GM12878 (cell line): ENCODE results near the gene SPAG17. TPM values are rescaled to one million over a fixed set of nuclear protein-coding genes. Genes with fewer than 3 reads are reported as not detected.

Source experiments
- BHLHE40 ChIP-seq, 2 experiments: fragments of 450-650 bp in 1 of 2; IDR thresholded peaks; 2 replicates each; pipeline ENCODE4 v1.6.1; 2011 to 2017; ENCODE audit warnings: low read depth in 2 of 2, borderline replicate concordance in 1 of 2, improper control_type of control experiment in 1 of 2, low read length in 1 of 2, mild to moderate bottlenecking in 1 of 2
- CREB1 ChIP-seq: IDR thresholded peaks from 2 replicates; pipeline ENCODE4 v1.6.1; 2012; ENCODE audit warnings: low read depth, mild to moderate bottlenecking, inconsistent platforms
- CREM ChIP-seq: IDR thresholded peaks from 2 replicates; pipeline ENCODE4 v1.6.1; 2014; ENCODE audit warnings: antibody characterized with exemption, low read depth
- DPF2 ChIP-seq: fragments of 450-650 bp; IDR thresholded peaks from 2 replicates; pipeline ENCODE4 v1.6.1; 2017; ENCODE audit warnings: mild to moderate bottlenecking
- HDAC2 ChIP-seq: fragments of 200-600 bp; sonication (generic); IDR thresholded peaks from 2 replicates; pipeline ENCODE4 v1.6.1; 2017
- IKZF1 ChIP-seq: fragments of 450-650 bp; conservative IDR thresholded peaks from 2 replicates; pipeline ENCODE4 v1.6.1; 2017; ENCODE audit warnings: antibody characterized with exemption, mild to moderate bottlenecking
- IKZF2 ChIP-seq, 2 experiments: fragments of 450-650 bp; IDR thresholded peaks; 2 replicates each; pipeline ENCODE4 v1.6.1; 2017; ENCODE audit warnings: mild to moderate bottlenecking in 2 of 2, moderate library complexity in 2 of 2
- MEF2B ChIP-seq: fragments of 450-650 bp; IDR thresholded peaks from 2 replicates; pipeline ENCODE4 v1.6.1; 2018; ENCODE audit warnings: mild to moderate bottlenecking, moderate library complexity; ENCODE audit not compliant: partially characterized antibody, poor library complexity, severe bottlenecking
- NFYB ChIP-seq: IDR thresholded peaks from 2 replicates; pipeline ENCODE4 v1.6.1; 2011; ENCODE audit warnings: low read depth, mild to moderate bottlenecking, low read length, improper control_type of control experiment, moderate library complexity; ENCODE audit not compliant: insufficient read depth
- PML ChIP-seq: IDR thresholded peaks from 2 replicates; pipeline ENCODE4 v1.6.1; 2012; ENCODE audit warnings: low read length, inconsistent platforms
- POLR2A ChIP-seq: IDR thresholded peaks from 2 replicates; pipeline ENCODE4 v1.6.1; 2011; ENCODE audit warnings: low read depth, mild to moderate bottlenecking, low read length
- RAD51 ChIP-seq: fragments of 450-650 bp; IDR thresholded peaks from 2 replicates; pipeline ENCODE4 v1.6.1; 2016; ENCODE audit warnings: moderate library complexity, mild to moderate bottlenecking, inconsistent platforms
- SIN3A ChIP-seq: IDR thresholded peaks from 2 replicates; pipeline ENCODE4 v1.6.1; 2012; ENCODE audit warnings: low read depth, low read length, improper control_type of control experiment
- SP1 ChIP-seq: IDR thresholded peaks from one replicate; pipeline ENCODE4 v1.6.1; 2011; ENCODE audit warnings: low read depth, low read length
- polyA plus RNA-seq, 11 experiments: library from polyadenylated mRNA; depleted of rRNA in 4 of 11; unstranded in 6 of 11; stranded (reverse) in 5 of 11; fragments of >200 nt; fragmentation: Nextera tagmentation in 4 of 11; fragmentation: Illumina TruSeq in 1 of 11; extraction: Ambion mirVana in 4 of 11; extraction: Trizol in 1 of 11; gene quantifications; 1 replicate in 1 of 11; 2 replicates in 10 of 11; pipeline versions ENCODE4 v1.2.1 to v1.2.3, GENCODE V29; 2011 to 2016; ENCODE audit warnings: inconsistent platforms in 2 of 11, missing spikeins in 2 of 11, low read depth in 1 of 11
- total RNA-seq, 4 experiments: library from RNA; depleted of rRNA in 3 of 4; stranded (reverse); fragments of >200 nt in 3 of 4; fragmentation: Illumina TruSeq in 1 of 4; extraction: Trizol in 1 of 4; gene quantifications; 2 replicates each; pipeline versions ENCODE4 v1.2.1 to v1.2.3, GENCODE V29; 2013 to 2021
- TF ChIP-seq, protein P1 (sequence below): IDR thresholded peaks from 2 replicates; pipeline ENCODE4 v1.6.1; 2012; ENCODE audit warnings: low read depth, low read length, improper control_type of control experiment
- TF ChIP-seq, protein P2 (sequence below): fragments of 450-650 bp; IDR thresholded peaks from 2 replicates; pipeline ENCODE4 v1.6.1; 2016; ENCODE audit warnings: mild to moderate bottlenecking, moderate library complexity, borderline replicate concordance
- TF ChIP-seq, protein P3 (sequence below): IDR thresholded peaks from 2 replicates; pipeline ENCODE4 v1.6.1; 2012; ENCODE audit warnings: low read depth, low read length, improper control_type of control experiment
- TF ChIP-seq, protein P4 (sequence below): fragments of 450-650 bp; conservative IDR thresholded peaks from 2 replicates; pipeline ENCODE4 v1.6.1; 2017; ENCODE audit warnings: mild to moderate bottlenecking, moderate library complexity
- TF ChIP-seq, protein P5 (sequence below): IDR thresholded peaks from 2 replicates; pipeline ENCODE4 v1.6.1; 2011; ENCODE audit warnings: low read depth, mild to moderate bottlenecking, low read length, moderate library complexity, borderline replicate concordance; ENCODE audit errors: extremely low read depth
- TF ChIP-seq, protein P6 (sequence below): fragments of 450-650 bp; IDR thresholded peaks from 2 replicates; pipeline ENCODE4 v1.6.1; 2017; ENCODE audit warnings: low read depth, mild to moderate bottlenecking, moderate library complexity

SPAG17 gene
- total and polyA plus RNA-seq, 10 of the 15 experiments (the other 5 are each of a cell fraction or from before 2014, with no cell fraction given): 0.02 to 0.16 (median 0.03) TPM; not detected in 7

DNA sequence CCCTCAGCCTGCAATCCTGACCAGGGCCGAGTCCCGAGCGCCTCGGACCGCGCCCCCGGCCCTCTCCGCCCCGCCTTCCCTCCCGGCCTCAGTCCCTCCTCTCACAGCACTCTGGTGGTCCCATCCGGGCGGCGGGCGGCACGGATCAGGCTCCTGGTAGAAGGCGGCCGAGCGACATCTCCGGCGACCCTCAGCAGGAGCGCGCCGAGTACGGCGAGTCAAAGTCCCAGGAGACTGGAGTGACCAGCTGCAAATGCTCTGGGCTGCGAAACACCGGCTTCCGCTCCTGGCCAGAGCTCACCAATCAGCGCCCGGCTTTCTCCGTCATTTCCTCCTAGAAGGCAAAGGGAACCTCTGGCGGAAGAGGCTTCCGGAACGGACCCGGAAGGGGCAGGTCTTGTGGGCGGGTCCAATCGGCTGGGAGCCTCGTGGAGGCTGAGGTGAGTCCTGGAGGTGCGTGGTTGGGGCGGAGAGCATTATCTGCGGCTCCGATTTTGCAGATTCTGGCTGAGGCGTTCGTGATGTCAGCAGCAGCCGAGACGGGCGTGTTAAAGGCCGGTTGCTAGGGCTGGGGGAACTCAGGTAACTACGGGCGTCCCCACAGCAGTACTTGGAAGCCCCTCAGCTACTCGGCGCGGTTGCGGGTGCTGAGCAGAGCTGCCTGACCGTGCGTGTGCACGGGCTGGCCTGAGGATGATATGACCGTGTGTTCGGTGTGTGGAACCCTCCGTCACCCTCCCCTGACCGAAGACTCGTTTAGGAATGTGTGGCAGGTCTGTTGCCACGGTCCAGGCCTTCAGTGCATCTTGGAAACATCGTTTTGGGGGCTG is 255.5 kb downstream of the SPAG17 start, which contains the start of the genes GDAP2 and WDR3 (continued):
- TF ChIP-seq, protein P1, sequence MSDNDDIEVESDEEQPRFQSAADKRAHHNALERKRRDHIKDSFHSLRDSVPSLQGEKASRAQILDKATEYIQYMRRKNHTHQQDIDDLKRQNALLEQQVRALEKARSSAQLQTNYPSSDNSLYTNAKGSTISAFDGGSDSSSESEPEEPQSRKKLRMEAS: peak; percentile 81
- peak; percentile 81 for TF ChIP-seq NFYB
- TF ChIP-seq, protein P2, sequence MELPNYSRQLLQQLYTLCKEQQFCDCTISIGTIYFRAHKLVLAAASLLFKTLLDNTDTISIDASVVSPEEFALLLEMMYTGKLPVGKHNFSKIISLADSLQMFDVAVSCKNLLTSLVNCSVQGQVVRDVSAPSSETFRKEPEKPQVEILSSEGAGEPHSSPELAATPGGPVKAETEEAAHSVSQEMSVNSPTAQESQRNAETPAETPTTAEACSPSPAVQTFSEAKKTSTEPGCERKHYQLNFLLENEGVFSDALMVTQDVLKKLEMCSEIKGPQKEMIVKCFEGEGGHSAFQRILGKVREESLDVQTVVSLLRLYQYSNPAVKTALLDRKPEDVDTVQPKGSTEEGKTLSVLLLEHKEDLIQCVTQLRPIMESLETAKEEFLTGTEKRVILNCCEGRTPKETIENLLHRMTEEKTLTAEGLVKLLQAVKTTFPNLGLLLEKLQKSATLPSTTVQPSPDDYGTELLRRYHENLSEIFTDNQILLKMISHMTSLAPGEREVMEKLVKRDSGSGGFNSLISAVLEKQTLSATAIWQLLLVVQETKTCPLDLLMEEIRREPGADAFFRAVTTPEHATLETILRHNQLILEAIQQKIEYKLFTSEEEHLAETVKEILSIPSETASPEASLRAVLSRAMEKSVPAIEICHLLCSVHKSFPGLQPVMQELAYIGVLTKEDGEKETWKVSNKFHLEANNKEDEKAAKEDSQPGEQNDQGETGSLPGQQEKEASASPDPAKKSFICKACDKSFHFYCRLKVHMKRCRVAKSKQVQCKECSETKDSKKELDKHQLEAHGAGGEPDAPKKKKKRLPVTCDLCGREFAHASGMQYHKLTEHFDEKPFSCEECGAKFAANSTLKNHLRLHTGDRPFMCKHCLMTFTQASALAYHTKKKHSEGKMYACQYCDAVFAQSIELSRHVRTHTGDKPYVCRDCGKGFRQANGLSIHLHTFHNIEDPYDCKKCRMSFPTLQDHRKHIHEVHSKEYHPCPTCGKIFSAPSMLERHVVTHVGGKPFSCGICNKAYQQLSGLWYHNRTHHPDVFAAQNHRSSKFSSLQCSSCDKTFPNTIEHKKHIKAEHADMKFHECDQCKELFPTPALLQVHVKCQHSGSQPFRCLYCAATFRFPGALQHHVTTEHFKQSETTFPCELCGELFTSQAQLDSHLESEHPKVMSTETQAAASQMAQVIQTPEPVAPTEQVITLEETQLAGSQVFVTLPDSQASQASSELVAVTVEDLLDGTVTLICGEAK: peak; percentile 94
- peak; percentile 90 for TF ChIP-seq CREM
- TF ChIP-seq, protein P3, sequence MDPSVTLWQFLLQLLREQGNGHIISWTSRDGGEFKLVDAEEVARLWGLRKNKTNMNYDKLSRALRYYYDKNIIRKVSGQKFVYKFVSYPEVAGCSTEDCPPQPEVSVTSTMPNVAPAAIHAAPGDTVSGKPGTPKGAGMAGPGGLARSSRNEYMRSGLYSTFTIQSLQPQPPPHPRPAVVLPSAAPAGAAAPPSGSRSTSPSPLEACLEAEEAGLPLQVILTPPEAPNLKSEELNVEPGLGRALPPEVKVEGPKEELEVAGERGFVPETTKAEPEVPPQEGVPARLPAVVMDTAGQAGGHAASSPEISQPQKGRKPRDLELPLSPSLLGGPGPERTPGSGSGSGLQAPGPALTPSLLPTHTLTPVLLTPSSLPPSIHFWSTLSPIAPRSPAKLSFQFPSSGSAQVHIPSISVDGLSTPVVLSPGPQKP: 0 out of 2 replicates have a peak, but pooled peaks have one; percentile 45
- peak; percentile 63; the same call in 1 of the 2 replicates for TF ChIP-seq DPF2
- peak; percentile 1; the same call in 1 of the 2 replicates for TF ChIP-seq PML
- TF ChIP-seq IKZF1: 0 out of 2 replicates have a peak, but pooled peaks have one; percentile 63
- TF ChIP-seq, protein P4, sequence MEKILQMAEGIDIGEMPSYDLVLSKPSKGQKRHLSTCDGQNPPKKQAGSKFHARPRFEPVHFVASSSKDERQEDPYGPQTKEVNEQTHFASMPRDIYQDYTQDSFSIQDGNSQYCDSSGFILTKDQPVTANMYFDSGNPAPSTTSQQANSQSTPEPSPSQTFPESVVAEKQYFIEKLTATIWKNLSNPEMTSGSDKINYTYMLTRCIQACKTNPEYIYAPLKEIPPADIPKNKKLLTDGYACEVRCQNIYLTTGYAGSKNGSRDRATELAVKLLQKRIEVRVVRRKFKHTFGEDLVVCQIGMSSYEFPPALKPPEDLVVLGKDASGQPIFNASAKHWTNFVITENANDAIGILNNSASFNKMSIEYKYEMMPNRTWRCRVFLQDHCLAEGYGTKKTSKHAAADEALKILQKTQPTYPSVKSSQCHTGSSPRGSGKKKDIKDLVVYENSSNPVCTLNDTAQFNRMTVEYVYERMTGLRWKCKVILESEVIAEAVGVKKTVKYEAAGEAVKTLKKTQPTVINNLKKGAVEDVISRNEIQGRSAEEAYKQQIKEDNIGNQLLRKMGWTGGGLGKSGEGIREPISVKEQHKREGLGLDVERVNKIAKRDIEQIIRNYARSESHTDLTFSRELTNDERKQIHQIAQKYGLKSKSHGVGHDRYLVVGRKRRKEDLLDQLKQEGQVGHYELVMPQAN: peak; percentile 88
- TF ChIP-seq CREB1: peak; percentile 90
- peak in 1 of 2 experiments; percentile 28; a peak in 1 of 4 replicates for TF ChIP-seq IKZF2 (IDR thresholded peaks at IDR 0.05)
- peak in 1 of 2 experiments; percentile 19; a peak in 3 of 4 replicates for TF ChIP-seq BHLHE40 (IDR thresholded peaks at IDR 0.05; ENCODE audit: borderline replicate concordance in 1 of 2, low read depth in 2 of 2, low read length in 1 of 2)
- TF ChIP-seq MEF2B: peak; percentile 97
- TF ChIP-seq, protein P5, sequence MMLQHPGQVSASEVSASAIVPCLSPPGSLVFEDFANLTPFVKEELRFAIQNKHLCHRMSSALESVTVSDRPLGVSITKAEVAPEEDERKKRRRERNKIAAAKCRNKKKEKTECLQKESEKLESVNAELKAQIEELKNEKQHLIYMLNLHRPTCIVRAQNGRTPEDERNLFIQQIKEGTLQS: no peak
- peak; percentile 42 for TF ChIP-seq SP1
- TF ChIP-seq SIN3A: peak; percentile 53; the same call in 1 of the 2 replicates
- TF ChIP-seq, protein P6, sequence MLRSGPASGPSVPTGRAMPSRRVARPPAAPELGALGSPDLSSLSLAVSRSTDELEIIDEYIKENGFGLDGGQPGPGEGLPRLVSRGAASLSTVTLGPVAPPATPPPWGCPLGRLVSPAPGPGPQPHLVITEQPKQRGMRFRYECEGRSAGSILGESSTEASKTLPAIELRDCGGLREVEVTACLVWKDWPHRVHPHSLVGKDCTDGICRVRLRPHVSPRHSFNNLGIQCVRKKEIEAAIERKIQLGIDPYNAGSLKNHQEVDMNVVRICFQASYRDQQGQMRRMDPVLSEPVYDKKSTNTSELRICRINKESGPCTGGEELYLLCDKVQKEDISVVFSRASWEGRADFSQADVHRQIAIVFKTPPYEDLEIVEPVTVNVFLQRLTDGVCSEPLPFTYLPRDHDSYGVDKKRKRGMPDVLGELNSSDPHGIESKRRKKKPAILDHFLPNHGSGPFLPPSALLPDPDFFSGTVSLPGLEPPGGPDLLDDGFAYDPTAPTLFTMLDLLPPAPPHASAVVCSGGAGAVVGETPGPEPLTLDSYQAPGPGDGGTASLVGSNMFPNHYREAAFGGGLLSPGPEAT: 0 out of 2 replicates have a peak, but pooled peaks have one; percentile 45
- no peak for TF ChIP-seq RAD51
- TF ChIP-seq POLR2A: peak; percentile 83
- TF ChIP-seq HDAC2: no peak
